Kidney (tissue), 14 donors: ENCODE data around the gene ATG4B. TPM values are rescaled to one million over a fixed set of nuclear protein-coding genes. Genes with fewer than 3 reads are reported as not detected.

Experiments used
- DNase-seq, 5 donors: peaks; one replicate each; pipeline ENCODE4 v3.0.0-alpha.2; 2013 to 2020
- FAIRE-seq: peaks from 2 replicates; lab custom pipeline; 2012; peaks lifted over from hg19 to GRCh38; lab: Jason Lieb, UNC
- H3K27ac ChIP-seq, 2 donors: one replicate each; pipeline ENCODE4 v1.7.0; 2013; ENCODE audit warnings: low read depth in 2 of 2, low read length in 2 of 2, inconsistent platforms in 1 of 2
- H3K27me3 ChIP-seq: one replicate; pipeline ENCODE4 v1.7.1; 2013; ENCODE audit warnings: low read length, inconsistent platforms; ENCODE audit not compliant: control insufficient read depth, insufficient read depth
- H3K36me3 ChIP-seq, 3 donors: one replicate each; pipeline versions ENCODE4 v1.7.0 to v1.7.1; 2013; ENCODE audit warnings: low read length in 3 of 3, control low read depth in 1 of 3, inconsistent platforms in 1 of 3; ENCODE audit not compliant: insufficient read depth in 3 of 3, control insufficient read depth in 2 of 3
- H3K4me1 ChIP-seq, 3 donors: one replicate each; pipeline versions ENCODE4 v1.7.0 to v1.7.1; 2013; ENCODE audit warnings: low read length in 3 of 3, inconsistent platforms in 1 of 3, low read depth in 1 of 3; ENCODE audit not compliant: control insufficient read depth in 2 of 3, insufficient read depth in 2 of 3
- H3K4me3 ChIP-seq, 3 donors: one replicate each; pipeline versions ENCODE4 v1.7.0 to v1.8.1; 2013; ENCODE audit warnings: low read length in 3 of 3, control low read depth in 1 of 3, inconsistent platforms in 1 of 3
- H3K9ac ChIP-seq, 3 donors: one replicate each; pipeline versions ENCODE4 v1.7.0 to v1.7.1; 2013; ENCODE audit warnings: low read length in 3 of 3, control low read depth in 1 of 3, inconsistent platforms in 1 of 3
- H3K9me3 ChIP-seq, 3 donors: one replicate each; pipeline versions ENCODE4 v1.7.0 to v1.7.1; 2013; ENCODE audit warnings: low read length in 3 of 3, control low read depth in 1 of 3, inconsistent platforms in 1 of 3; ENCODE audit not compliant: control insufficient read depth in 2 of 3, insufficient read depth in 1 of 3
- intact Hi-C: fragments of 100-400 bp; cut with DNase I; formaldehyde crosslinking; loops from one replicate; pipeline ENCODE4 v1.11.1; 2022
- polyA plus RNA-seq: library from polyadenylated mRNA; stranded (reverse); fragments of 350-450 nt; fragmentation: Illumina TruSeq; extraction: RNeasy Lipid Tissue Mini Kit (QIAGEN cat#74804); gene quantifications from one replicate; pipeline ENCODE4 v1.2.3, GENCODE V29; 2014; ENCODE audit warnings: low read depth, low replicate concordance; ENCODE audit not compliant: insufficient read depth
- total RNA-seq: library from RNA; stranded (reverse); fragmentation: NEBNext Ultra II Directional; extraction: Animal tissue kit (Norgen Biotek cat#: 25700); gene quantifications from one replicate; pipeline ENCODE4 v1.2.1, GENCODE V29; 2021
- TF ChIP-seq, protein P1 (sequence below): IDR thresholded peaks from 3 replicates; pipeline ENCODE4 v1.5.1; 2012; ENCODE audit warnings: mild to moderate bottlenecking, moderate library complexity, borderline replicate concordance; ENCODE audit not compliant: insufficient read depth; ENCODE audit errors: extremely low read depth
- donor health status: control.
- donor health status: control.
- donor health status: control.
- donor health status: control.
- donor health status: control.
- donor health status: DM: yes; HTN: yes; CAD: no.
- donor health status: Normal renal cell carcinoma (clear cell type).

The ATG4B gene
- total and polyA plus RNA-seq, 2 donors from 2014 or later = 56.6 to 81.0 TPM

DNA sequence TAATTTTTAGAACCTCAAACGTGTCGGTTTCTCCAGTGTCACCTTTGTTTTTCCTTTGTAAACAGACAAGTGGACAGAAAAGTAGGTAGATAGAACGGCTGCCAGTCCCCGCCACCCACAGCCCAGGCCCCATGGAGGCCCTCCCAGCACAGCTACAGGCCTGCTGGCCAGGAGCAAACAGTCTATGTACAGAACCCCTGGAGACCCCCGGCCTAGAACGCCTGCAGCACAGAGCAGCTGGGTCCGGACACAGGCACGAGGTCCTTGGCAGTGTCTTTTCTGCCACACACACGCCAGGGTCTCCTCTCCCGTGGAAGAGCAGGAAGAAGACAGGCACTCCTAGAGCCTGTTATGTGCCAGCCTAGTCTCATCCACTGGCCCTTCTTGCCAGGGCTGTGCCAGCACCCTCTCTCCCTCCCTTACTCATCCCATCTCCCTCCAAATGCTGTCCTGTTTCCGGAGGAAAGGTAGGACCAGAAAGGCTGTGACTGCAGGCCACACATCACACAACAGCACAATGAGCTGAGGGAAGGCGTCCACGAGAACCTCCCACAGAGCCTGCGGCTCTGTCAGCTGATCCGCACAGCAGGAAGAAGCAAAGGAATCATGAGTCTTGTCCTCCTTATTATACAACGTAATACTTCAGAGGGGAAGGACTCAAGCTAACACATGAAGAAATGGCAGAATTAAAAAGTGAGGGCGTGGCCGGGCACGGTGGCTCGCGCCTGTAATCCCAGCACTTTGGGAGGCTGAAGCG lies 41.5 kb downstream of the ATG4B start:
- H3K9me3 ChIP-seq = no peaks in the 10 kb centered on the region
- no peaks in the 10 kb centered on the region for H3K4me1 ChIP-seq
- H3K9ac ChIP-seq = no peak overlapping the region
- no peak for FAIRE-seq
- no peak overlapping the region for H3K27ac ChIP-seq
- TF ChIP-seq, protein P1, sequence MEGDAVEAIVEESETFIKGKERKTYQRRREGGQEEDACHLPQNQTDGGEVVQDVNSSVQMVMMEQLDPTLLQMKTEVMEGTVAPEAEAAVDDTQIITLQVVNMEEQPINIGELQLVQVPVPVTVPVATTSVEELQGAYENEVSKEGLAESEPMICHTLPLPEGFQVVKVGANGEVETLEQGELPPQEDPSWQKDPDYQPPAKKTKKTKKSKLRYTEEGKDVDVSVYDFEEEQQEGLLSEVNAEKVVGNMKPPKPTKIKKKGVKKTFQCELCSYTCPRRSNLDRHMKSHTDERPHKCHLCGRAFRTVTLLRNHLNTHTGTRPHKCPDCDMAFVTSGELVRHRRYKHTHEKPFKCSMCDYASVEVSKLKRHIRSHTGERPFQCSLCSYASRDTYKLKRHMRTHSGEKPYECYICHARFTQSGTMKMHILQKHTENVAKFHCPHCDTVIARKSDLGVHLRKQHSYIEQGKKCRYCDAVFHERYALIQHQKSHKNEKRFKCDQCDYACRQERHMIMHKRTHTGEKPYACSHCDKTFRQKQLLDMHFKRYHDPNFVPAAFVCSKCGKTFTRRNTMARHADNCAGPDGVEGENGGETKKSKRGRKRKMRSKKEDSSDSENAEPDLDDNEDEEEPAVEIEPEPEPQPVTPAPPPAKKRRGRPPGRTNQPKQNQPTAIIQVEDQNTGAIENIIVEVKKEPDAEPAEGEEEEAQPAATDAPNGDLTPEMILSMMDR = no peak
- intact Hi-C loops = no loop called here
- DNase-seq = no peak
- H3K27me3 ChIP-seq = no peaks in the 10 kb centered on the region
- no peak overlapping the region for H3K4me3 ChIP-seq
- H3K36me3 ChIP-seq = peaks cover 0 to 3% (median 2%) of the 10 kb centered on the region in 3 donors

DNA sequence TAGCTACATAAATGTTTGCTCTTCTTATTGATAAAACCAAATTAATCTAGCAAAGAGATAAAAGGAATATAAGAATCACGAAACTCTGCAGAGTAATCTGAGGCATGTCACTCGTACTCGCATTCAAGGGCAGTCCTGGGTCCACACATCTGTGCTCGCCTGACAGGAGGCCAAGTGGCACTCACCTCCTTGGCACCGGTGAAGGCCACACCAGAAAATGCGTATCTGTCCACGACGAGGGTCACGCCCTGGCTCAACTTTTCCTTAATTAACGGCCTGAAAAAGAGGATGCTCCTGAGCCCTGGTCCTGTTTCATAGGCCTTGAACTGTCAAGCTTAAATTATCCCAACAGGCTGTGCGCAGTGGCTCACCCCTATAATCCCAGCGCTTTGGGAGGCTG lies 42.6 kb downstream of the ATG4B start:
- H3K27ac ChIP-seq = no peak overlapping the region
- no peaks in the 10 kb centered on the region for H3K9me3 ChIP-seq
- no peak for FAIRE-seq
- no peaks in the 10 kb centered on the region for H3K4me1 ChIP-seq
- intact Hi-C loops = no loop called here
- H3K4me3 ChIP-seq = no peak overlapping the region
- H3K36me3 ChIP-seq = peaks cover 0 to 3% (median 2%) of the 10 kb centered on the region in 3 donors
- no peak for DNase-seq
- no peak overlapping the region for H3K9ac ChIP-seq
- no peaks in the 10 kb centered on the region for H3K27me3 ChIP-seq
- TF ChIP-seq, protein P1 = no peak

DNA sequence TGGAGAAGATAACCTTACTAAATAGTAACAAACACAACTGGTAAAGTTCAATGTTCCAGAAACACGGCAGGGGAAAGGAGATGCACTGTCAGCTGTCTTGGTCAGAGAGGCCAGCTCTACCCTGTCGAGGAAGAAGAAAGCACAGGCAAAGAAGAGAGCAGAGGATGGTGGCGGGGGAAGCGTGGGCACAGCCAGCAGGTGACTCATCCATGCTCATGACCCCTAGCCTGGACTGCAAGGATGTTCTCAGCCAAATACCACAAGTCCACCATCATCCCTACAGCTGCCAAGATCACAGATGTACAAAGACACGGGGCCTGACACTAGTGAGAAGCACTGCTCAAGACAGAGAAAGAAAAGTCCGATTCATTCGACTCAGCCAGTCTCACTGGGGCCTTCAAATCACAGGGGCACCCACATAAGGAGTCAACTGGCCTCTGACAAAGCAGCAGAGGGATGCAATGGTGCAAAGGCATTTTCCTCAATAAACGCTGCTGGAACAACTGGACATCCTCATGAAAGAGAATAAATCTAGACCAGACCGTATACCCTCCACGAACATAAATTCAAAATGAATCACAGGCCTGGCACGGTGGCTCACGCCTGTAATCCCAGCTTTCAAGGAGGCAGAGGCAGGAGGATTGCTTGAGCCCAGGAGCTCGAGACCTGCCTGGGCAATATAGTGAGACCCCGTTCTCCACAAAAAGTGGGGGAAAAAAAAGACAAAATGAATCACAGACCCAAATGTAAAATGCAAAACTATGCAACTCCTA lies 43.5 kb downstream of the ATG4B start:
- no peak for DNase-seq
- H3K27ac ChIP-seq = no peak overlapping the region
- peaks cover 0 to 3% (median 2%) of the 10 kb centered on the region in 3 donors for H3K36me3 ChIP-seq
- H3K4me1 ChIP-seq = peaks cover 0 to under 1% (median 0%) of the 10 kb centered on the region in 3 donors
- H3K4me3 ChIP-seq = no peak overlapping the region
- TF ChIP-seq, protein P1 = no peak
- H3K9ac ChIP-seq = no peak overlapping the region
- no peak for FAIRE-seq
- intact Hi-C loops = no loop called here
- H3K27me3 ChIP-seq = no peaks in the 10 kb centered on the region
- no peaks in the 10 kb centered on the region for H3K9me3 ChIP-seq
